Heart left ventricle (tissue), 16 donors: ENCODE data around the gene CHST5. TPM values are rescaled to one million over a fixed set of nuclear protein-coding genes. Genes with fewer than 3 reads are reported as not detected.

ENCODE experiments used
- ATAC-seq, 4 donors: fragments of 200-7000 bp; cut with Tn5 transposase; one replicate each; pipeline ENCODE4 v1.9.1; 2020 to 2022; ENCODE audit warnings: moderate library complexity in 4 of 4, mild to moderate bottlenecking in 3 of 4, moderate number of reproducible peaks in 1 of 4
- DNase-seq, 5 donors: peaks; one replicate each; pipeline ENCODE4 v3.0.0-alpha.2; 2020
- H3K27ac ChIP-seq, 12 donors: fragments of 200-600 bp; sonication (generic) in 4 of 12; one replicate each; pipeline versions ENCODE4 v1.5.0 to v1.8.0; 2016 to 2022; ENCODE audit warnings: mild to moderate bottlenecking in 2 of 12
- H3K27me3 ChIP-seq, 9 donors: fragments of 200-600 bp; sonication (generic) in 2 of 9; one replicate each; pipeline versions ENCODE4 v1.5.1 to v1.8.0; 2016 to 2022; ENCODE audit warnings: mild to moderate bottlenecking in 3 of 9
- H3K36me3 ChIP-seq, 9 donors: fragments of 200-600 bp; sonication (generic) in 2 of 9; one replicate each; pipeline versions ENCODE4 v1.5.0 to v1.8.0; 2018 to 2022; ENCODE audit warnings: mild to moderate bottlenecking in 2 of 9
- H3K4me1 ChIP-seq, 12 donors: fragments of 200-600 bp; sonication (generic) in 4 of 12; one replicate each; pipeline versions ENCODE4 v1.5.0 to v1.8.0; 2016 to 2022; ENCODE audit warnings: mild to moderate bottlenecking in 3 of 12
- H3K4me3 ChIP-seq, 12 donors: fragments of 200-600 bp; sonication (generic) in 4 of 12; one replicate each; pipeline versions ENCODE4 v1.5.0 to v1.8.0; 2017 to 2022; ENCODE audit warnings: mild to moderate bottlenecking in 9 of 12, moderate library complexity in 4 of 12
- H3K9me3 ChIP-seq, 12 donors: fragments of 200-600 bp; sonication (generic) in 4 of 12; one replicate each; pipeline versions ENCODE4 v1.5.0 to v1.8.0; 2016 to 2022; ENCODE audit warnings: mild to moderate bottlenecking in 1 of 12
- CTCF ChIP-seq, 12 donors: fragments of 200-600 bp; sonication (generic) in 4 of 12; IDR thresholded peaks; one replicate each; pipeline versions ENCODE4 v1.5.0 to v1.8.0; 2018 to 2022; ENCODE audit warnings: antibody characterized with exemption in 12 of 12, mild to moderate bottlenecking in 5 of 12
- POLR2A ChIP-seq, 2 donors: fragments of 450-650 bp; IDR thresholded peaks; one replicate each; pipeline ENCODE4 v1.6.1; 2017; ENCODE audit warnings: antibody characterized with exemption in 2 of 2, mild to moderate bottlenecking in 2 of 2, moderate library complexity in 2 of 2
- WGBS, 4 donors: extraction: QIAGEN DNeasy Blood & Tissue Kit in 2 of 4; methylation state at CpG; one replicate each; pipeline versions ENCODE4 v1.1.5 to v1.1.7; 2013 to 2018; 5-methylcytosine and 5-hydroxymethylcytosine counted together
- intact Hi-C, 10 donors: fragments of 100-400 bp; cut with DNase I; formaldehyde crosslinking; loops; one replicate each; pipeline versions ENCODE4 v1.11.1 to v1.14.2; 2022
- polyA plus RNA-seq, 2 donors: library from polyadenylated mRNA; stranded (reverse); fragments of 200-250 nt; gene quantifications; one replicate each; pipeline ENCODE4 v1.2.3, GENCODE V29; 2013
- total RNA-seq, 9 donors: library from RNA; depleted of rRNA in 2 of 9; stranded (reverse); fragments of >200 nt in 2 of 9; fragmentation: NEBNext Ultra II Directional in 3 of 9; extraction: Animal tissue kit (Norgen Biotek cat#: 25700) in 3 of 9; gene quantifications; one replicate each; pipeline versions ENCODE4 v1.1.0 to v1.2.4, GENCODE V29; 2016 to 2023
- donor health status: ischemic (EF 13 %, LVEDD 7.1; RV severe dilation, severe dysfunction).
- donor health status: healthy with polysubstance abuse.
- donor health status: DM: no; HTN: yes; CAD: no.
- donor health status: DM: no; HTN: no; CAD: no.
- donor health status: ischemic (EF 25% LVEDD 6.9; RV normal size, moderate dysfunction).
- donor health status: ischemic (EF 25% LVEDD 5.7; RV mildly dilated, moderate dysfunction).
- donor health status: healthy.
- donor health status: DM: yes; HTN: yes; CAD: no.
- donor health status: ischemic (EF 35%, LVEDD 5.7; RV mildly dilated, moderate dysfunction).
- donor health status: nonischemic (EF 11% LVEDD 7.7; RV severe dilation, severe dysfunction).
- donor health status: DM: yes; HTN: yes; CAD: no.
- donor health status: PGD.
- donor health status: ischemic (EF 29% LVEDD 5.4; RV normal size, mild dysfunction).
- donor health status: nonischemic (EF 23%, LVEDD 6.1; RV moderate dilation, normal function).

The CHST5 gene
- total and polyA plus RNA-seq, 11 donors = 0.15 to 0.96 (median 0.44) TPM; not detected in 3

DNA sequence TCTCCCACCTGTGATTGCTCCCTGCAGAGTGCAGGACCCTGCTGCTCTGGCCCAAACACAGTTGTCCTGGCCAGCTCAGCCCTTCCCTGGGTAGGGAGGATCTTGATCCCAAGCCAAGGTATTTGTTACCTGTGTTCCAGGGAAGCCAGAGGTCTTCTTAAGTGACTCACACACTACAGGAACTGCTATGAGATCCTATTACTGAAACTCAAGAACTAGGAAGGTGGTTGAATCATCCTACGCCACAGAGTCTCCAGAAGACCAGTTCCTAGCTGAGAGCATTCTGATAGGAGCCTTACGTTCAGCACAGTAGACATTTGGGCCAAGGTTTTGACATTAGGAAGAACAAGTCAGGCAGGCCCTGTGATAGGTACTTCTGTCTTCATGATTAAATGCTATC is 52.7 kb downstream of the CHST5 start:
- Histone ChIP-seq H3K4me3 (no peak overlapping the region), H3K9me3 (no peaks in the 10 kb centered on the region), H3K27me3 (peaks cover 0 to 2% (median 0%) of the 10 kb centered on the region in 9 donors), H3K27ac (no peak overlapping the region), H3K36me3 (no peaks in the 10 kb centered on the region), H3K4me1 (no peaks in the 10 kb centered on the region)
- 93 to 99% (median 95%) methylated on average over 2 of the region's 2 CpGs for WGBS, 4 donors
- no peak for DNase-seq
- ATAC-seq = no peak
- TF ChIP-seq CTCF (IDR thresholded peaks at IDR 0.05) = no peak
- no peak for TF ChIP-seq POLR2A (IDR thresholded peaks at IDR 0.05)
- intact Hi-C loops = no loop called here

GRCh38 chr16:75482434-75483205 is 53.3 kb downstream of the CHST5 start:
- H3K36me3 ChIP-seq = no peaks in the 10 kb centered on the region
- H3K9me3 ChIP-seq = no peaks in the 10 kb centered on the region
- ATAC-seq = no peak
- no peak for DNase-seq
- H3K4me1 ChIP-seq = no peaks in the 10 kb centered on the region
- intact Hi-C loops = no loop called here
- no peak overlapping the region for H3K4me3 ChIP-seq
- H3K27ac ChIP-seq = no peak overlapping the region
- TF ChIP-seq CTCF (IDR thresholded peaks at IDR 0.05) (no peak), POLR2A (IDR thresholded peaks at IDR 0.05) (no peak)
- H3K27me3 ChIP-seq = peaks cover 0 to 2% (median 0%) of the 10 kb centered on the region in 9 donors
- 70 to 84% (median 76%) methylated on average over 13 to 14 of the region's 14 CpGs for WGBS, 4 donors

DNA sequence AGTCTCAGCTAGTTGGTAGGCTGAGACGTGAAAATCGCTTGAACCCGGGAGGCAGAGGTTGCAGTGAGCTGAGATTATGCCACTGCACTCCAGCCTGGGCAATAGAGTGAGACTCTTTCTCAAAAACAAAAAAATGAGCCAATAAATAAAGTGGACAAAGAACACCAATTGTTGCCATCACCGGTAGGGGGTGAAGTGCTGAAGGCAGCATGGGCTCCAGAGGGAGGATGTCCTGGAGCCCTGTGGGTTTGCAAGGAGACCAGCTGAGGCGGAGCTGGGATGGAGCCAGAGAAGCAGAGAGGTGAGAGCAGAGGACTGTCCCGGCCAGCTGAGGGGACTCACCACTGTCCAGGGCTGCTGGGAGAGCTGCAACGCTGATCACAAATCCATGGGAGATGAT is 54.4 kb downstream of the CHST5 start:
- Histone ChIP-seq H3K27ac (no peak overlapping the region), H3K4me1 (no peaks in the 10 kb centered on the region), H3K4me3 (no peak overlapping the region), H3K27me3 (peaks cover 0 to 2% (median 0%) of the 10 kb centered on the region in 9 donors), H3K9me3 (no peaks in the 10 kb centered on the region), H3K36me3 (no peaks in the 10 kb centered on the region)
- 82 to 88% (median 86%) methylated on average over 7 of the region's 7 CpGs for WGBS, 4 donors
- DNase-seq (no peak), ATAC-seq (no peak)
- TF ChIP-seq CTCF (IDR thresholded peaks at IDR 0.05) = no peak
- no peak for TF ChIP-seq POLR2A (IDR thresholded peaks at IDR 0.05)
- intact Hi-C loops = no loop called here

DNA sequence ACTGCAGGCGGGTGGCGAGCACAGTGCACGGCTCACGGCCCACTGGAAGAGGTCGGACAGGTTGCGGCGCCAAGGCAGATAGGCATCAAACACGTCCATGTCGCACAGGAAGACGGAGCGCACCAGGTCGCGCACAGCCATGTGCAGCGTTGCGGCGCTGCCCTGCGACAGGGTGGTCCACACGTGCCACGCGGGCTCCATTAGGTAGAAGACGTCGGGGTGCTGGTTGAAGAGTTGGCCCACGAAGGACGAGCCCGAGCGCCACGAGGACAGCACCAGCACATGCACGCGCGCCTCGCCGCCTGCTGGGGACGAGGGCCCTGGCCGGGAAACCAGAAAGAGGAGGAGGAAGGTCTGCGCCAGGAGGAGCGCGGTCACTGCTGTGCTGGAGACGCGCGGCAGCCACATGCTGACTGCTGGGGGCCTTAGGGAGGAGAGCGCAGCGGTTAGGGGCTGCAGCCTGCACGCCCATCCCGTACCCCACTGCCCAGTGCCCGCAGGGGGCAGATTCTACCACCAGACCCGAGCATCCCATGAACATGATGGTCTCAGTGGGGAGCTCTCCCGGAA is 56.4 kb downstream of the CHST5 start:
- ATAC-seq (peak in 1 of 4 donors; percentile 16), DNase-seq (no peak)
- TF ChIP-seq POLR2A (IDR thresholded peaks at IDR 0.05) (no peak), CTCF (IDR thresholded peaks at IDR 0.05) (no peak)
- H3K27ac ChIP-seq = no peak overlapping the region
- H3K36me3 ChIP-seq = no peaks in the 10 kb centered on the region
- H3K4me1 ChIP-seq = no peaks in the 10 kb centered on the region
- H3K27me3 ChIP-seq = peaks cover 0 to 2% (median 0%) of the 10 kb centered on the region in 9 donors
- H3K9me3 ChIP-seq = no peaks in the 10 kb centered on the region
- 92 to 97% (median 96%) methylated on average over 40 to 47 of the region's 47 CpGs for WGBS, 4 donors
- intact Hi-C loops = loop anchor here in 6 of 10 donors (10.0 kb wide), 6 partner anchors 65 to 275 kb away; partner anchors contain the start of genes ADAT1 (in 1 of the 6) and TMEM231 (in 1 of the 6)
- H3K4me3 ChIP-seq = no peak overlapping the region
